PC-9 (cell line): ENCODE data around the gene BAHD1.

ENCODE experiments used
- CTCF ChIP-seq: fragments of 200-600 bp; sonication (generic); conservative IDR thresholded peaks from 2 replicates; pipeline ENCODE4 v1.6.1; 2017; ENCODE audit warnings: mixed run types, antibody characterized with exemption, mild to moderate bottlenecking, moderate library complexity
- EZH2 ChIP-seq: fragments of 200-600 bp; sonication (generic); IDR thresholded peaks from 2 replicates; pipeline ENCODE4 v1.8.0; 2017; ENCODE audit warnings: antibody characterized with exemption, low read depth

- TF ChIP-seq CTCF (no peak), EZH2 (no peak)
These were observed 602 bp upstream of the BAHD1 start for GRCh38 chr15:40439960-40440742.
